CD14-positive monocyte (primary cell): Measurements from ENCODE around the gene C16orf95. TPM values are rescaled to one million over a fixed set of nuclear protein-coding genes. Genes with fewer than 3 reads are reported as not detected.

ENCODE experiments used
- DNase-seq, 3 donors: peaks; one replicate each; pipeline ENCODE4 v3.0.0-alpha.2; 2011 to 2022
- H2AFZ ChIP-seq: 2 replicates; pipeline ENCODE4 v1.6.0; 2012; ENCODE audit warnings: mild to moderate bottlenecking, low read depth, low read length, inconsistent platforms; ENCODE audit not compliant: insufficient read depth, poor library complexity, severe bottlenecking
- H3K27ac ChIP-seq, 2 donors: 1 replicate in 1 of 2; 2 replicates in 1 of 2; pipeline ENCODE4 v1.5.1; 2012 to 2013; ENCODE audit warnings: low read length in 2 of 2, control low read depth in 1 of 2, inconsistent platforms in 1 of 2, low read depth in 1 of 2, mild to moderate bottlenecking in 1 of 2
- H3K27me3 ChIP-seq, 2 donors: one replicate each; pipeline versions ENCODE4 v1.6.0 to v1.6.1; 2011 to 2013; ENCODE audit warnings: low read length in 2 of 2; ENCODE audit not compliant: control insufficient read depth in 2 of 2, insufficient read depth in 2 of 2
- H3K36me3 ChIP-seq, 2 donors: replicated peaks in 1 of 2; 1 replicate in 1 of 2; 2 replicates in 1 of 2; pipeline versions ENCODE4 v1.5.1 to v1.6.1; 2012 to 2013; ENCODE audit warnings: low read length in 2 of 2, control low read depth in 1 of 2, inconsistent platforms in 1 of 2, mild to moderate bottlenecking in 1 of 2; ENCODE audit not compliant: insufficient read depth in 2 of 2, control insufficient read depth in 1 of 2
- H3K4me1 ChIP-seq, 2 donors: 1 replicate in 1 of 2; 2 replicates in 1 of 2; pipeline versions ENCODE4 v1.5.1 to v1.6.1; 2012 to 2013; ENCODE audit warnings: low read length in 2 of 2, control low read depth in 1 of 2, inconsistent platforms in 1 of 2, mild to moderate bottlenecking in 1 of 2, moderate library complexity in 1 of 2; ENCODE audit not compliant: insufficient read depth in 2 of 2, control insufficient read depth in 1 of 2
- H3K4me2 ChIP-seq: replicated peaks from 2 replicates; pipeline ENCODE3; 2012; ENCODE audit warnings: low read length, moderate library complexity, mild to moderate bottlenecking; ENCODE audit not compliant: poor library complexity, severe bottlenecking; ENCODE audit errors: extremely low read depth
- H3K4me3 ChIP-seq, 3 experiments: fragments of 200-600 bp in 1 of 3; sonication (generic) in 1 of 3; replicated peaks in 1 of 3; 1 replicate in 2 of 3; 2 replicates in 1 of 3; pipeline ENCODE4 v1.5.1; 2011 to 2013; ENCODE audit warnings: low read length in 3 of 3, mild to moderate bottlenecking in 3 of 3, control low read depth in 2 of 3, low read depth in 2 of 3, inconsistent platforms in 1 of 3, moderate library complexity in 1 of 3
- H3K79me2 ChIP-seq: 2 replicates; pipeline ENCODE4 v1.6.0; 2012; ENCODE audit warnings: mild to moderate bottlenecking, control low read depth, inconsistent platforms, low read length, moderate library complexity; ENCODE audit not compliant: insufficient read depth
- H3K9ac ChIP-seq: 2 replicates; pipeline ENCODE4 v1.6.0; 2017; ENCODE audit warnings: low read length, mild to moderate bottlenecking; ENCODE audit not compliant: insufficient read depth, poor library complexity, severe bottlenecking
- H3K9me3 ChIP-seq, 2 donors: replicated peaks in 1 of 2; 1 replicate in 1 of 2; 2 replicates in 1 of 2; pipeline versions ENCODE4 v1.5.1 to v1.6.1; 2012 to 2013; ENCODE audit warnings: low read length in 2 of 2, control low read depth in 1 of 2; ENCODE audit not compliant: control insufficient read depth in 1 of 2, insufficient read depth in 1 of 2
- H4K20me1 ChIP-seq: 2 replicates; pipeline ENCODE4 v1.6.0; 2012; ENCODE audit warnings: mild to moderate bottlenecking, low read length, control low read depth, moderate library complexity; ENCODE audit not compliant: insufficient read depth
- H3K27ac Mint-ChIP-seq, 7 donors: one replicate each; pipeline ENCODE4 v1.8.0; 2020; ENCODE audit warnings: mild to moderate bottlenecking in 7 of 7, mixed read lengths in 7 of 7, moderate library complexity in 6 of 7, inconsistent platforms in 2 of 7
- H3K27me3 Mint-ChIP-seq, 3 donors: one replicate each; pipeline ENCODE4 v1.8.0; 2021 to 2022; ENCODE audit warnings: low read depth in 3 of 3, mild to moderate bottlenecking in 3 of 3, mixed read lengths in 3 of 3, moderate library complexity in 3 of 3, inconsistent platforms in 1 of 3
- H3K36me3 Mint-ChIP-seq, 2 donors: one replicate each; pipeline ENCODE4 v1.8.0; 2020; ENCODE audit warnings: mixed read lengths in 2 of 2, inconsistent platforms in 1 of 2, mild to moderate bottlenecking in 1 of 2
- H3K4me1 Mint-ChIP-seq: one replicate; pipeline ENCODE4 v1.8.0; 2020; ENCODE audit warnings: mild to moderate bottlenecking, mixed read lengths
- H3K4me3 Mint-ChIP-seq, 2 donors: one replicate each; pipeline ENCODE4 v1.8.0; 2020; ENCODE audit warnings: mild to moderate bottlenecking in 2 of 2, mixed read lengths in 2 of 2, moderate library complexity in 1 of 2
- H3K9me3 Mint-ChIP-seq, 7 donors: one replicate each; pipeline ENCODE4 v1.8.0; 2020 to 2022; ENCODE audit warnings: mixed read lengths in 7 of 7, mild to moderate bottlenecking in 6 of 7, moderate library complexity in 6 of 7, inconsistent platforms in 2 of 7
- WGBS: methylation state at CpG from one replicate; pipeline ENCODE4 v1.1.5; 2013; ENCODE audit warnings: missing lambda C conversion rate; ENCODE audit not compliant: insufficient coverage; 5-methylcytosine and 5-hydroxymethylcytosine counted together
- intact Hi-C, 2 donors: fragments of 100-400 bp; cut with micrococcal nuclease; formaldehyde crosslinking; loops; one replicate each; pipeline versions ENCODE4 v1.15.0 to v1.15.1; 2023
- polyA plus RNA-seq, 3 donors: library from polyadenylated mRNA; depleted of rRNA in 1 of 3; unstranded in 2 of 3; stranded (reverse) in 1 of 3; fragments of 300-500 nt in 2 of 3; fragments of >200 nt in 1 of 3; fragmentation: Illumina TruSeq in 2 of 3; gene quantifications; 1 replicate in 2 of 3; 2 replicates in 1 of 3; pipeline ENCODE4 v1.2.3, GENCODE V29; 2012 to 2021
- TF ChIP-seq, protein P1 (sequence below): fragments of 200-600 bp; IDR thresholded peaks from one replicate; pipeline ENCODE4 v1.8.0; 2022; ENCODE audit warnings: antibody characterized with exemption, mild to moderate bottlenecking

The C16orf95 gene
- polyA plus RNA-seq, 3 donors, result 0.89 to 1.9 (median 1.7) TPM

DNA sequence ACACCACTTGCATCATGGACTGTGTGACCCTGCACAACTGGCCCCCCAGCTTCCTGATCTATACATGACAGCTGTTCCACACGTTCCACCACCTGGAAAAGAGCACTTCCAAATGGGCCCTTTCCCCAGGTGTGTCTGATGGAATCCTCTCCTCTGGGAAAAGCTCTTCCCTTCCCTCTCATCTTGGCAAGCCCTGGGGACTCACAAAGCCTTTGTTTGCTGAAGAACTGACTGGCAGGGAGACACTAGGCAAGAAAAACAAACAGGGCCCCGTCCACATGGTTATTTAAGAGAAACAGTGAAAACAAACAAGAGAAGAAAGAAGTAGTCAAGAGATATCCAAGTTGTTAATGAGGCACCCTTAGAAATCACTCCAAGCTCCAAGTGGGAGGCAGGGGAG lies 52.6 kb downstream of the C16orf95 start:
- 78% methylated on average over 2 of the region's 2 CpGs for WGBS
- Histone ChIP-seq H4K20me1 (no peaks in the 10 kb centered on the region), H2AFZ (no peak overlapping the region), H3K36me3 (no peaks in the 10 kb centered on the region), H3K9me3 (no peaks in the 10 kb centered on the region), H3K27me3 (no peaks in the 10 kb centered on the region), H3K4me1 (no peaks in the 10 kb centered on the region), H3K4me3 (no peak overlapping the region), H3K9ac (no peak overlapping the region), H3K4me2 (no peak overlapping the region), H3K79me2 (no peaks in the 10 kb centered on the region), H3K27ac (no peak overlapping the region)
- H3K27me3 Mint-ChIP-seq, result peaks cover 0 to 10% (median 3%) of the 10 kb centered on the region in 3 donors
- no peaks in the 10 kb centered on the region for H3K36me3 Mint-ChIP-seq
- peak overlapping the region in 2 of 7 donors; percentile 32 to 41 for H3K27ac Mint-ChIP-seq
- no peak for DNase-seq
- intact Hi-C loops, result no loop called here
- H3K4me1 Mint-ChIP-seq, result no peaks in the 10 kb centered on the region
- peaks cover 3 to 15% (median 10%) of the 10 kb centered on the region in 7 donors for H3K9me3 Mint-ChIP-seq
- TF ChIP-seq, protein P1, sequence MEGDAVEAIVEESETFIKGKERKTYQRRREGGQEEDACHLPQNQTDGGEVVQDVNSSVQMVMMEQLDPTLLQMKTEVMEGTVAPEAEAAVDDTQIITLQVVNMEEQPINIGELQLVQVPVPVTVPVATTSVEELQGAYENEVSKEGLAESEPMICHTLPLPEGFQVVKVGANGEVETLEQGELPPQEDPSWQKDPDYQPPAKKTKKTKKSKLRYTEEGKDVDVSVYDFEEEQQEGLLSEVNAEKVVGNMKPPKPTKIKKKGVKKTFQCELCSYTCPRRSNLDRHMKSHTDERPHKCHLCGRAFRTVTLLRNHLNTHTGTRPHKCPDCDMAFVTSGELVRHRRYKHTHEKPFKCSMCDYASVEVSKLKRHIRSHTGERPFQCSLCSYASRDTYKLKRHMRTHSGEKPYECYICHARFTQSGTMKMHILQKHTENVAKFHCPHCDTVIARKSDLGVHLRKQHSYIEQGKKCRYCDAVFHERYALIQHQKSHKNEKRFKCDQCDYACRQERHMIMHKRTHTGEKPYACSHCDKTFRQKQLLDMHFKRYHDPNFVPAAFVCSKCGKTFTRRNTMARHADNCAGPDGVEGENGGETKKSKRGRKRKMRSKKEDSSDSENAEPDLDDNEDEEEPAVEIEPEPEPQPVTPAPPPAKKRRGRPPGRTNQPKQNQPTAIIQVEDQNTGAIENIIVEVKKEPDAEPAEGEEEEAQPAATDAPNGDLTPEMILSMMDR, result no peak
- H3K4me3 Mint-ChIP-seq, result no peak overlapping the region

DNA sequence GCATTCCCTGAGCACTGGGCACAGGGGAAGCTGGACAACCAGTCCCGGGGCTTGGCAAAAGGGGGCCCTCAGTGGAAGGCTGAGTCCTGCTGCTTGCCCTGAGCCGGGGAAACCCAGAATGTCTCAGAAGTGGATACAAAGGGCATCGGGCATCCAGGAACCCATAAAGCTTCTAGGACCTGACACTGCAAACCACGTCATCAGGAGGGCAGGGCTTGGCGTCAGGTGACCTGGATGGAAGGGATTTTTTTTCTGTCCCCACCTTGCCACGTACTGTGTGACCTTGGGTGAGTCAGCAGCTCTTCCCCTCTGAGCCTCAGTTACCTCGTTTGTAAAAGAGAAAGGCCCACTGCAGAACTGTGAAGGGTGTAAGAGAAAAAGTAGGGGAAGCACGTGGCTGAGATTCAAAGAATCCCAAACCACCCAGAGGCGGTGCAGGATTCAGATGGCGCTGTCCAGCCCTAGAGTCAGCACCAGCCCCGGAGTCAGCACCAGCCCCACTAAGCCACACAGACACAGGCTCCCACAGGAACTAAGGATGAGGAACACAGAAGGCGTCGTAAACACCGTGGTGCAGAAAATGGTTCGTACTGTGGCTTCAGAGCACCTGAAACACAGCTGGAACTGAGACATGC lies 53.7 kb downstream of the C16orf95 start:
- H3K27me3 Mint-ChIP-seq, result peaks cover 0 to 10% (median 3%) of the 10 kb centered on the region in 3 donors
- H3K27ac Mint-ChIP-seq, result no peak overlapping the region
- Histone ChIP-seq H3K79me2 (no peaks in the 10 kb centered on the region), H3K27ac (no peak overlapping the region), H3K36me3 (no peaks in the 10 kb centered on the region), H3K9me3 (no peaks in the 10 kb centered on the region), H4K20me1 (no peaks in the 10 kb centered on the region), H3K4me3 (no peak overlapping the region), H3K4me1 (no peaks in the 10 kb centered on the region), H3K4me2 (no peak overlapping the region), H3K27me3 (no peaks in the 10 kb centered on the region), H2AFZ (no peak overlapping the region), H3K9ac (no peak overlapping the region)
- H3K9me3 Mint-ChIP-seq, result peaks cover 3 to 11% (median 7%) of the 10 kb centered on the region in 7 donors
- intact Hi-C loops, result no loop called here
- DNase-seq, result no peak
- WGBS, result 89% methylated on average over 5 of the region's 15 CpGs
- H3K4me3 Mint-ChIP-seq, result no peak overlapping the region
- TF ChIP-seq, protein P1, result no peak
- H3K4me1 Mint-ChIP-seq, result peaks cover 2% of the 10 kb centered on the region
- no peaks in the 10 kb centered on the region for H3K36me3 Mint-ChIP-seq
